Mammary epithelial cell (primary cell): Measurements from ENCODE around the gene PRR13.

Experiments used
- CTCF ChIP-seq, 2 donors: IDR thresholded peaks in 1 of 2; conservative IDR thresholded peaks in 1 of 2; 2 replicates each; pipeline ENCODE4 v1.5.1; 2011 to 2012; ENCODE audit warnings: inconsistent platforms in 2 of 2, low read length in 2 of 2, mild to moderate bottlenecking in 2 of 2, control low read depth in 1 of 2, low read depth in 1 of 2; ENCODE audit not compliant: insufficient read depth in 1 of 2; ENCODE audit errors: extremely low read depth in 1 of 2
- EZH2 ChIP-seq: IDR thresholded peaks from 2 replicates; pipeline ENCODE4 v1.6.1; 2012; ENCODE audit warnings: low read length, inconsistent platforms, borderline replicate concordance

GRCh38 chr12:53484686-53485575, 43.4 kb downstream of the PRR13 start:
- TF ChIP-seq EZH2 (no peak), CTCF (conservative IDR thresholded peaks at IDR 0.05 in 1 of 2, IDR thresholded peaks at IDR 0.05 in 1 of 2; ENCODE audit: extremely low read depth in 1 of 2, insufficient read depth in 1 of 2, low read depth in 1 of 2, low read length in 2 of 2) (no peak)
